ENCODE results near the gene TRIM72. TPM values are rescaled to one million over a fixed set of nuclear protein-coding genes. Genes with fewer than 3 reads are reported as not detected.
"Not testable (repeated sequence)": the region's sequence is repeated elsewhere in the genome, so short reads cannot be mapped to it uniquely, and the experiment has no call there.

The TRIM72 gene
- total RNA-seq, 2 experiments from 2014 or later = 0.04 TPM; not detected in 1

GRCh38 chr16:31260136-31260931 is 46.4 kb downstream of the TRIM72 start:
- intact Hi-C loops (cut with DNase I, micrococcal nuclease) = loop anchor here (10.0 kb wide), 3 partner anchors 46 to 444 kb away; partner anchors contain the start of genes COX6A2 (in 1 of the 2), PYDC1 (in 1 of the 2) and TRIM72 (in 1 of the 2)
- Mint-ChIP-seq H3K27ac (no peak overlapping the region), H3K4me3 (no peak overlapping the region), H3K4me1 (peaks cover 13% of the 10 kb centered on the region), H3K27me3 (peaks cover 2% of the 10 kb centered on the region), H3K9me3 (ENCODE audit: low read depth) (no peaks in the 10 kb centered on the region), H3K36me3 (ENCODE audit: low read depth) (no peaks in the 10 kb centered on the region)
- POLR2A ChIA-PET = no interaction called here
- CTCF ChIA-PET = interaction anchor here (0.8 kb wide), 1 partner anchor 24 kb away, joined by 3 read pairs; no protein-coding TSS in a partner anchor
- DNase-seq (no peak), ATAC-seq (no peak)

DNA sequence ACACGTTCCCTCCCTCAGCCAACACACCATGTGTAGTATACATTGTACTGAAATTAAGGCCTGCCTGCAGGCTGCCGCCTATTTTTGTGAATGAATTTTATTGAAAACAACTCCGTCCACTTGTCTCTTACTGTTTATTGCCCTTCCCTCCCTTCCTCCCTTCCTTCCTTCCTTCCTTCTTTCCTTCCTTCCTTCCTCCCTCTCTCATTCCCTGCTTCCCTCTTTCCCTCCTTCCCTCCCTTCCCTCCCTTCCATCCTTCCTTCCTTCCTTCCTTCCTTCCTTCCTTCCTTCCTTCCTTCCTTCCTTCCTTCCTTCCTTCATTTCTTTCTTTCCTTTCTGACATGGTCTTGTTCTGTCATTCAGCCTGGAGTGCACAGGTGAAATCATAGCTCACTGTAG is 48.2 kb downstream of the TRIM72 start:
- POLR2A ChIA-PET = no interaction called here

GRCh38 chr16:31265329-31266245 is 51.7 kb downstream of the TRIM72 start:
- CTCF ChIA-PET = interaction anchor here (0.6 kb wide), 1 partner anchor 244 kb away, joined by 3 read pairs; no protein-coding TSS in a partner anchor
- intact Hi-C loops (cut with DNase I, micrococcal nuclease) = loop anchor here (2.0 to 10.0 kb wide), 5 partner anchors 51 to 602 kb away; partner anchors contain the start of genes COX6A2 (in 1 of the 2), ITGAX (in 1 of the 2), PYDC1 (in 1 of the 2) and TRIM72 (in 1 of the 2)
- Mint-ChIP-seq H3K4me3 (peak overlapping the region; percentile 10), H3K9me3 (ENCODE audit: low read depth) (no peaks in the 10 kb centered on the region), H3K27me3 (peaks cover 6% of the 10 kb centered on the region), H3K36me3 (ENCODE audit: low read depth) (no peaks in the 10 kb centered on the region), H3K27ac (peak overlapping the region; percentile 86), H3K4me1 (peaks cover 40% of the 10 kb centered on the region)
- POLR2A ChIA-PET = interaction anchor here (0.7 to 1.0 kb wide), 3 partner anchors 60 to 680 kb away, joined by 3 to 4 read pairs (median 4); no protein-coding TSS in a partner anchor
- peak; percentile 91 for DNase-seq
- peak; percentile 97 for ATAC-seq

More for the DNA sequence above, 48.2 kb downstream of the TRIM72 start:
- Mint-ChIP-seq H3K36me3 (ENCODE audit: low read depth) (no peaks in the 10 kb centered on the region), H3K4me3 (no peak overlapping the region), H3K27ac (no peak overlapping the region), H3K9me3 (ENCODE audit: low read depth) (no peaks in the 10 kb centered on the region), H3K27me3 (peaks cover 2% of the 10 kb centered on the region), H3K4me1 (peaks cover 26% of the 10 kb centered on the region)
- intact Hi-C loops (cut with DNase I, micrococcal nuclease) = loop anchor here (10.0 kb wide), 3 partner anchors 47 to 443 kb away; partner anchors contain the start of genes COX6A2 (in 1 of the 2), PYDC1 (in 1 of the 2) and TRIM72 (in 1 of the 2)
- DNase-seq (no peak), ATAC-seq (no peak)
- CTCF ChIA-PET = no interaction called here

GRCh38 chr16:31267332-31268032 is 53.6 kb downstream of the TRIM72 start:
- peaks cover 6% of the 10 kb centered on the region for H3K27me3 Mint-ChIP-seq
- H3K9me3 Mint-ChIP-seq (ENCODE audit: low read depth) = no peaks in the 10 kb centered on the region
- intact Hi-C loops (cut with DNase I, micrococcal nuclease) = loop anchor here (2.0 to 10.0 kb wide), 6 partner anchors 53 to 600 kb away; partner anchors contain the start of genes COX6A2 (in 1 of the 2), ITGAX (in 1 of the 2), PYDC1 (in 1 of the 2) and TRIM72 (in 1 of the 2)
- POLR2A ChIA-PET = interaction anchor here (0.7 kb wide), 2 partner anchors 240 to 274 kb away, joined by 3 to 14 read pairs; no protein-coding TSS in a partner anchor
- CTCF ChIA-PET = interaction anchor here (0.7 to 1.5 kb wide), 3 partner anchors 9 to 114 kb away, joined by 3 to 4 read pairs (median 3); no protein-coding TSS in a partner anchor
- H3K27ac Mint-ChIP-seq = peak overlapping the region; percentile 61
- ATAC-seq (peak; percentile 13), DNase-seq (no peak)
- H3K36me3 Mint-ChIP-seq (ENCODE audit: low read depth) = no peaks in the 10 kb centered on the region
- peak overlapping the region; percentile 2 for H3K4me3 Mint-ChIP-seq
- H3K4me1 Mint-ChIP-seq = peaks cover 40% of the 10 kb centered on the region

DNA sequence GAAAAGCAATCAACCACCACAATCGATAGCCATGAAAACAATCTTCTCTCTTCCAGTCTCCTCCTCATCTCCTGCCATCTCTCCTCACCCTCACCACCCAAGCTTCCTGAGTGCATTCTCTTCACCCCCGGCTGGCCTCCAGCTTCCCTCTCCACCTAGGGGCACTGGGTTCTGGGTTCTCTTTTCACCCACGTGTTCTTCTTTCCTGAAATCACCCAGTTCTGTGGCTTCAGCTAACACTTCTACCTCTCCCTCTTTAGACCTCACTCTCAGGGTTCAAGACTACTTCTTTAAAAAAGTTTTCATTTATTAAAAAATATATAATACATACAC is 54.1 kb downstream of the TRIM72 start:
- H3K27me3 Mint-ChIP-seq = peaks cover 8% of the 10 kb centered on the region
- peak overlapping the region; percentile 2 for H3K4me3 Mint-ChIP-seq
- intact Hi-C loops (cut with DNase I, micrococcal nuclease) = loop anchor here (2.0 to 10.0 kb wide), 5 partner anchors 53 to 599 kb away; partner anchors contain the start of genes COX6A2 (in 1 of the 2), PYDC1 (in 1 of the 2) and TRIM72 (in 1 of the 2)
- H3K27ac Mint-ChIP-seq = peak overlapping the region; percentile 61
- CTCF ChIA-PET = interaction anchor here (0.7 to 1.5 kb wide), 4 partner anchors 8 to 113 kb away, joined by 3 to 4 read pairs (median 4); no protein-coding TSS in a partner anchor
- DNase-seq = no peak
- H3K4me1 Mint-ChIP-seq = peaks cover 40% of the 10 kb centered on the region
- POLR2A ChIA-PET = no interaction called here
- H3K9me3 Mint-ChIP-seq (ENCODE audit: low read depth) = no peaks in the 10 kb centered on the region
- H3K36me3 Mint-ChIP-seq (ENCODE audit: low read depth) = no peaks in the 10 kb centered on the region
- no peak for ATAC-seq

- Mint-ChIP-seq H3K4me3 (no peak overlapping the region), H3K9me3 (ENCODE audit: low read depth) (no peaks in the 10 kb centered on the region), H3K36me3 (ENCODE audit: low read depth) (no peaks in the 10 kb centered on the region), H3K27ac (no peak overlapping the region), H3K4me1 (peaks cover 36% of the 10 kb centered on the region), H3K27me3 (peaks cover 8% of the 10 kb centered on the region)
- CTCF ChIA-PET = interaction anchor here (1.1 kb wide), 2 partner anchors 16 to 63 kb away, joined by 3 to 4 read pairs; no protein-coding TSS in a partner anchor
- no peak for DNase-seq
- intact Hi-C loops (cut with DNase I, micrococcal nuclease) = loop anchor here (2.0 to 10.0 kb wide), 5 partner anchors 54 to 598 kb away; partner anchors contain the start of genes COX6A2 (in 1 of the 2), PYDC1 (in 1 of the 2) and TRIM72 (in 1 of the 2)
- POLR2A ChIA-PET = interaction anchor here (0.6 kb wide), 1 partner anchor 77 kb away, joined by 9 read pairs; no protein-coding TSS in a partner anchor
- ATAC-seq = no peak
These were observed 55.0 kb downstream of the TRIM72 start for GRCh38 chr16:31268891-31269290.

DNA sequence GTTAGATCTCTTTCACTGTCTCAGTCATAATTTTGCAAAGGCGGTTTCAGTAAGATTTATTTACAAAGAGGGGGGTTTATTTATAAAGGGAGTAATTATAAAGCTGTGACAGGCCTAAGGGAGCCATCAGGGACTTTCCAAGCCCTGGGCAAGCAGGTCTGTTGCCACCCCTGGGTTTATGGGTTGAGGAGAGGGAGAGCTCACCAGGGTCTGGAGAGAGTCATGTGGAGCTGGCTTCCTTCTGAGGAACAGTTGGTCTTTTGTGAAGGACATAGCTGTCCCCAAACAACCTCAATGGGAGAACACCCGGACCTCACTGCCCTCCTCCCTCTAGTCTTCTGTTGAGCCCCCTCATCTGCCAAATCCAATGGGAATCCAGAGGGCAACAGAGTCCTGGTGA is 55.6 kb downstream of the TRIM72 start:
- Mint-ChIP-seq H3K4me3 (no peak overlapping the region), H3K27ac (no peak overlapping the region), H3K9me3 (ENCODE audit: low read depth) (no peaks in the 10 kb centered on the region), H3K36me3 (ENCODE audit: low read depth) (no peaks in the 10 kb centered on the region), H3K4me1 (peaks cover 36% of the 10 kb centered on the region), H3K27me3 (peaks cover 8% of the 10 kb centered on the region)
- ChIA-PET POLR2A (no interaction called here), CTCF (no interaction called here)
- ATAC-seq (no peak), DNase-seq (no peak)
- intact Hi-C loops (cut with DNase I, micrococcal nuclease) = loop anchor here (2.0 to 10.0 kb wide), 5 partner anchors 55 to 598 kb away; partner anchors contain the start of genes COX6A2 (in 1 of the 2), PYDC1 (in 1 of the 2) and TRIM72 (in 1 of the 2)

DNA sequence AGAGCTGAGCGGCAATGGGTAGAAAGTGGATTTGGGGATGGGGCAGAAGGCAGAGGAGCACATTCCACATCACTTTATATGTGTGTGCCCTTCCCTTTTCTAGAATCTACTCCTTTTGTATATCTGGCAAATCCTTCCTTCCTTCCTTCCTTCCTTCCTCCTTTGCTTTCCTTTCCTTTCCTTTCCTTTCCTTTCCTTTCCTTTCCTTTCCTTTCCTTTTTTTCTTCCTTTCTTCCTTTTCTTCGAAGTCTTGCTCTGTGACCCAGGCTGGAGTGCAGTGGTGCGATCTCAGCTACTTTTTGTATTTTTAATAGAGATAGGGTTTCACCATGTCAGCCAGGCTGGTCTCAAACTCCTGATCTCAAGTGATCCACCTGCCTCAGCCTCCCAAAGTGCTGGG is 56.1 kb downstream of the TRIM72 start:
- H3K27ac Mint-ChIP-seq = not testable (repeated sequence)

GRCh38 chr16:31270795-31271194 is 56.9 kb downstream of the TRIM72 start:
- Mint-ChIP-seq H3K36me3 (ENCODE audit: low read depth) (no peaks in the 10 kb centered on the region), H3K27me3 (peaks cover 8% of the 10 kb centered on the region), H3K9me3 (ENCODE audit: low read depth) (no peaks in the 10 kb centered on the region), H3K4me3 (no peak overlapping the region), H3K27ac (no peak overlapping the region), H3K4me1 (peaks cover 27% of the 10 kb centered on the region)
- DNase-seq (no peak), ATAC-seq (no peak)
- POLR2A ChIA-PET = no interaction called here
- CTCF ChIA-PET = no interaction called here
- intact Hi-C loops (cut with DNase I, micrococcal nuclease) = no loop called here

More for the DNA sequence above, 56.1 kb downstream of the TRIM72 start:
- CTCF ChIA-PET; DNase-seq; H3K4me3 Mint-ChIP-seq; ATAC-seq; POLR2A ChIA-PET; H3K9me3 Mint-ChIP-seq (ENCODE audit: low read depth); H3K36me3 Mint-ChIP-seq (ENCODE audit: low read depth); H3K27me3 Mint-ChIP-seq: not testable (repeated sequence)
- intact Hi-C loops (cut with DNase I, micrococcal nuclease) = loop anchor here (2.0 to 10.0 kb wide), 5 partner anchors 55 to 597 kb away; partner anchors contain the start of genes COX6A2 (in 1 of the 2), PYDC1 (in 1 of the 2) and TRIM72 (in 1 of the 2)
- H3K4me1 Mint-ChIP-seq = peaks cover 35% of the 10 kb centered on the region

- CTCF ChIA-PET = interaction anchor here (0.7 to 0.9 kb wide), 2 partner anchors 122 to 171 kb away, joined by 3 read pairs; partner anchors contain the start of gene ZNF843
These were observed 57.8 kb downstream of the TRIM72 start for GRCh38 chr16:31271621-31272190.

More at GRCh38 chr16:31271621-31272190, 57.8 kb downstream of the TRIM72 start:
- ATAC-seq (no peak), DNase-seq (no peak)
- no peak overlapping the region for H3K27ac Mint-ChIP-seq
- H3K4me1 Mint-ChIP-seq = peaks cover 20% of the 10 kb centered on the region
- no peak overlapping the region for H3K4me3 Mint-ChIP-seq
- no peaks in the 10 kb centered on the region for H3K36me3 Mint-ChIP-seq (ENCODE audit: low read depth)
- peaks cover 8% of the 10 kb centered on the region for H3K27me3 Mint-ChIP-seq
- POLR2A ChIA-PET = interaction anchor here (0.7 kb wide), 1 partner anchor 91 kb away, joined by 5 read pairs; no protein-coding TSS in a partner anchor
- H3K9me3 Mint-ChIP-seq (ENCODE audit: low read depth) = no peaks in the 10 kb centered on the region
- intact Hi-C loops (cut with DNase I, micrococcal nuclease) = no loop called here
